ENCODE measurements around the gene BGLAP. TPM values are rescaled to one million over a fixed set of nuclear protein-coding genes. Genes with fewer than 3 reads are reported as not detected.

BGLAP gene
- 1 to 10 TPM in 1 of 6 donors, not detected in 5; 1.1 TPM for polyA plus RNA-seq (ENCODE audit: low read depth in 6 of 6)

DNA sequence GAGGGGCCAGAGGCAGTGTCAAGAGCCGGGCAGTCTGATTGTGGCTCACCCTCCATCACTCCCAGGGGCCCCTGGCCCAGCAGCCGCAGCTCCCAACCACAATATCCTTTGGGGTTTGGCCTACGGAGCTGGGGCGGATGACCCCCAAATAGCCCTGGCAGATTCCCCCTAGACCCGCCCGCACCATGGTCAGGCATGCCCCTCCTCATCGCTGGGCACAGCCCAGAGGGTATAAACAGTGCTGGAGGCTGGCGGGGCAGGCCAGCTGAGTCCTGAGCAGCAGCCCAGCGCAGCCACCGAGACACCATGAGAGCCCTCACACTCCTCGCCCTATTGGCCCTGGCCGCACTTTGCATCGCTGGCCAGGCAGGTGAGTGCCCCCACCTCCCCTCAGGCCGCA, at the start of gene BGLAP:
BGLAP (plus strand) TSS at position 259 of the 400 bp plus-strand sequence; CDS start at position 307, 48 bp downstream.
- ATAC-seq (ENCODE audit: low read depth in 2 of 2) = no peak
- no peak for DNase-seq
- H3K4me3 Mint-ChIP-seq = no peak within 1 kb of the TSS
- H3K9me3 Mint-ChIP-seq = no peaks in the 10 kb centered on the region
- H3K4me1 Mint-ChIP-seq = peaks cover 13 to 20% (median 16%) of the 10 kb centered on the region in 3 donors
- H3K27me3 Mint-ChIP-seq = peaks cover 0 to 23% (median 10%) of the 10 kb centered on the region in 3 donors
- H3K27ac Mint-ChIP-seq = peak within 1 kb of the TSS in 1 of 6 donors; percentile 74
- H3K36me3 Mint-ChIP-seq = peaks cover 4 to 23% of the 10 kb centered on the region in 2 donors

DNA sequence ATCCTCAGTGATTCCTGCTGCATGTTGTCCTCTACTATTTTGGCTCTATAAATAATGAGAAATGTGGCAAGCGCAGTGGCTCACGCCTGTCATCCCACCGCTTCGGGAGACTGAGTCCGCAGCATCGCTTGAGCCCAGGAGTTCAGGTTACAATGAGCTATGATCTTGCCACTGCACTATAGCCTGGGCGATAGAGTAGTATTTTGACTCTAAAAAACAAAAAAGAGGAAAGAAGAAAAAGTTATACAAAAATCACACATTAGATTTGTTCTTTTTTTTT, 48.8 kb upstream of the BGLAP start:
- H3K27me3 Mint-ChIP-seq = no peaks in the 10 kb centered on the region
- peak overlapping the region; percentile 87 to 100 (median 98) for H3K4me3 Mint-ChIP-seq
- H3K4me1 Mint-ChIP-seq = peaks cover 23 to 49% (median 45%) of the 10 kb centered on the region in 3 donors
- ATAC-seq (ENCODE audit: low read depth in 2 of 2) = no peak
- H3K9me3 Mint-ChIP-seq = no peaks in the 10 kb centered on the region
- no peak for DNase-seq
- H3K36me3 Mint-ChIP-seq = peaks cover 0 to 15% of the 10 kb centered on the region in 2 donors
- peak overlapping the region in 5 of 6 donors; percentile 80 to 93 (median 93) for H3K27ac Mint-ChIP-seq

DNA sequence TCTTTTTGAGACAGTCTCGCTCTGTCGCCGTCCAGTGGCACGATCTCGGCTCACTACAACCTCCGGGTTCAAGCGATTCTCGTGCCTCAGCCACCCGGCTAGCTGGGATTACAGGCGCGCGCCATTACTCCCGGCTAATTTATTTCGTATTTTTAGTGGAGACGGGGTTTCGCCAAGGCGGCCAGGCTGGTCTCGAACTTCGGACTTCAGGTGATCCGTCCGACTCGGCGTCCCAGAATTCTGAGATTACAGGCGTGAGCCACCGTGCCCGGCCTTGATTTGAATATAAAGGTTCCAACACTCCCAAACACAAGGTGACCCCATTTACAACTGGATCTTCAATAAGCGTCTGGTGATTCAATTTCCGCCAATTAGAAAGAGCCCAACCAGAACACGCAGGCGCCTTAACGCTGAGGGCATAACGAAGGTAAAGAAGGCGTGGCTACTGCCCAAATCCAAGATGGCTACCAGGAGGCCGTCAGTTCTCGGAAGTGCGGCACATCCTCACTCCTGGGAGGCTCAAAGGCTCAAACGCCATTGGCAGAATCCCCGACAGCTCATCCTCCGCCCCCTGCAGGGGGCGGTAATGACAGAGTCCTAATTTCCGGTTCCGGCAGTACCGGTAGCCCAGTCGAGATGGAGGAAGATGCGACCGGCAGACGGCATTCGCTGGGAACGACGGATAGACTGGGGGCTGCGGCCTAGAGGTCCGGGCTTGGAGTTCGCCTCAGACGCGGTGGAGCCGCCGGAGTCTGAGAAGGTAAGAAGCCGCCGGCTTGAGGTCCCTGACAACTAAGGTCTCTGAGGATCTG, 48.3 kb upstream of the BGLAP start, which contains the start of gene SLC25A44:
SLC25A44 (plus strand) TSS at position 617 of the 812 bp plus-strand sequence. CDS start 5,744 bp downstream, outside the sequence.
- Mint-ChIP-seq H3K27ac (peak within 1 kb of the TSS; percentile 80 to 96 (median 91)), H3K4me1 (peaks cover 23 to 54% (median 51%) of the 10 kb centered on the region in 3 donors), H3K4me3 (peak within 1 kb of the TSS; percentile 87 to 100 (median 98)), H3K9me3 (no peaks in the 10 kb centered on the region), H3K27me3 (no peaks in the 10 kb centered on the region), H3K36me3 (peaks cover 0 to 15% of the 10 kb centered on the region in 2 donors)
- DNase-seq = peak; percentile 98
- peak; percentile 97 to 98 for ATAC-seq (ENCODE audit: low read depth in 2 of 2)

DNA sequence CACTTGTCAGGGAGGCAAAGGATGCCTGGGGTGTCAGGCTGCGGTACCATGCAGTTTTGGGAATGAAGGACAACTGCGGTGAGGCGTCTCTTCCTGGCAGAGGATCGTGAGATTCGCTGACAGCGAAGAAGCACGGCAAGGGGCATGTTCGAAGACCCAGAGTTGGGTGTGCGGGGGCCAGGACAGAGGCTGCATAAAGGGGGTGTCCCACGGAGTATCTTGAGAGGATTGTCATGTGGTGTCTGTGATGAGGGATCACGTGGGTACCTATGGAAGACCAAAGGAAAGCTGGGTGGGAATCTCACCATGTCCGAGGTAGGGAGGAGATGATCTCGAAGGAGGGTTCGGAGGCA, 47.7 kb upstream of the BGLAP start:
- DNase-seq (no peak), ATAC-seq (ENCODE audit: low read depth in 2 of 2) (no peak)
- H3K4me1 Mint-ChIP-seq = peaks cover 24 to 60% (median 57%) of the 10 kb centered on the region in 3 donors
- peak overlapping the region; percentile 87 to 100 (median 98) for H3K4me3 Mint-ChIP-seq
- H3K36me3 Mint-ChIP-seq = peaks cover 4 to 18% of the 10 kb centered on the region in 2 donors
- H3K9me3 Mint-ChIP-seq = no peaks in the 10 kb centered on the region
- no peaks in the 10 kb centered on the region for H3K27me3 Mint-ChIP-seq
- H3K27ac Mint-ChIP-seq = peak overlapping the region; percentile 80 to 96 (median 90)

DNA sequence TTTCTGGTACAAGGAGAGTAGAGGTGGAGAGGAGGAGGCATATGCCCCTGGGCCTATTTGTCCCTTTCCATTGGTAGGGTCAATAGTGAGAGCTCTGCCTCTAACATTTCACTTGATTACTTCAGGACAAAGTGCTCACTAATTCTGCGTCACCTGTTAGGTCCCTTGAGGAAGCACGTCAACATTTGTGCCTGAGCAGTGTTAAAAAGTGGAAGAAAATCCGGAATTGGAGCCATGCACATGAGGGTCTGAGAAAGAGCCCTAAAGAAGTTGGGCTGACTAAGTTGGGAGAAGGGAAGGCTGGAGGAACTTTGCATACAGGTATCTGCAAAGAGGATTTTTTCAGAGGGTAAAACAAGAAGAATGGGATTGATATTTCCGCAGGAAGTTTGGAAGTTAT, 46.1 kb upstream of the BGLAP start:
- Mint-ChIP-seq H3K4me1 (peaks cover 37 to 73% (median 70%) of the 10 kb centered on the region in 3 donors), H3K27ac (peak overlapping the region in 1 of 6 donors; percentile 37), H3K9me3 (no peaks in the 10 kb centered on the region), H3K4me3 (peak overlapping the region; percentile 6 to 98 (median 58)), H3K27me3 (no peaks in the 10 kb centered on the region), H3K36me3 (peaks cover 7 to 29% of the 10 kb centered on the region in 2 donors)
- no peak for DNase-seq
- no peak for ATAC-seq (ENCODE audit: low read depth in 2 of 2)

DNA sequence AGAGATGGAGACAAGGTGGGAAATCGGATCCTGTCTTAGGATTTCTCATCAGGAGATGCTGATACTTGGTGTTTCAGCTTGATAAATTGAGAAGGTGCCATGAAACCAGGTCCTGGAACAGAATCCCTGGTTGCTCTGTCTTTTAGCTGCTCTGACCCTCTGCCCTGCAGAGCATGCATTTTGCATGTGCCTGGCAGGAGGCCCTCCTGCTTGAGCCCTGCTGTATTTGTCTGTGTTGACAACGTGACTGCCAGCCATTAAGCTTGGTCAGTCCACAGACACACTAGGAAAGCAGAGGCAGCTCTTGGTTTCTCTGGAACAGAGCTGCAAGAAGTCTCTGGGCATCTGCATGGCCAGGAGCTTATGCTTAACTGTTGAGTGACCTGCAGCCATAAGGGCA, 45.5 kb upstream of the BGLAP start:
- Mint-ChIP-seq H3K4me3 (peak overlapping the region in 3 of 8 donors; percentile 12 to 97 (median 47)), H3K36me3 (peaks cover 7 to 29% of the 10 kb centered on the region in 2 donors), H3K9me3 (no peaks in the 10 kb centered on the region), H3K27ac (no peak overlapping the region), H3K27me3 (no peaks in the 10 kb centered on the region), H3K4me1 (peaks cover 37 to 73% (median 70%) of the 10 kb centered on the region in 3 donors)
- DNase-seq = no peak
- no peak for ATAC-seq (ENCODE audit: low read depth in 2 of 2)

DNA sequence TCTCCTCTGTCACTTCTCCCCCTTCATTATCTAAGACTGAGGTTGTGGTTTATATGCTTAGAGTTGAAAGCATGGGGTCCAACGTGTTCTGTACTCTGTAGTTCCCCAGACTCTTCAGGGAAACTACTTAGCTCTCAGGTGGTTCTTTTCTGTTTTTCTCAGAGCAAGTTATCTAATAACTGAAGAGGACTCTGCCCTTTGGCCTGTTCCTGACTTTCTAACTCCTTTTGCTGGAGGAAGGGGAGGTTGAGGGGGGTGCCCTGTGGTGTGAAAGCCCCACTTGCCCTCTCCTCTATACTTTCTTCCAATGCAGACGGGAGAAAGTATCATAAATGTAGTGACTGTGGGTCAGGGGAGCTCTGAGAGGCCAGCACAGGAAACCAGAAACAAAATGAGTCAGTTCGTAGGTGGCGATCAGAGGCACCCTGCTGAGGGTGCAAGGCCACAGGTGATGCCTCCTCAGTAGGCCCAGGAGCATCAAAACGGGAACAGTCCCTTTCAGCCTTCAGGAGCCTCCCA, 43.1 kb upstream of the BGLAP start:
- peaks cover 7 to 25% of the 10 kb centered on the region in 2 donors for H3K36me3 Mint-ChIP-seq
- no peak for ATAC-seq (ENCODE audit: low read depth in 2 of 2)
- peak overlapping the region in 1 of 6 donors; percentile 61 for H3K27ac Mint-ChIP-seq
- peaks cover 33 to 58% (median 57%) of the 10 kb centered on the region in 3 donors for H3K4me1 Mint-ChIP-seq
- H3K27me3 Mint-ChIP-seq = no peaks in the 10 kb centered on the region
- H3K4me3 Mint-ChIP-seq = peak overlapping the region in 2 of 8 donors; percentile 15 to 22
- no peaks in the 10 kb centered on the region for H3K9me3 Mint-ChIP-seq
- no peak for DNase-seq

DNA sequence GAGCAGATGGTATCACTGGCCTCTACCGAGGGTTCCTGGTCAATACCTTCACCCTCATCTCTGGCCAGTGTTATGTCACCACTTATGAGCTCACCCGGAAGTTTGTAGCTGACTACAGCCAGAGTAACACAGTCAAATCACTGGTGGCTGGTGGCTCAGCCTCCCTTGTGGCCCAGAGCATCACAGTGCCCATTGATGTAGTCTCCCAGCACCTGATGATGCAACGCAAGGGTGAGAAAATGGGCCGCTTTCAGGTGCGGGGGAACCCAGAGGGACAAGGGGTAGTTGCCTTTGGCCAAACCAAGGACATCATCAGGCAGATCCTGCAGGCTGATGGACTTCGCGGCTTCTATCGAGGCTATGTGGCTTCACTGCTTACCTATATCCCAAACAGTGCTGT, 41.9 kb upstream of the BGLAP start:
- Mint-ChIP-seq H3K36me3 (peaks cover 7 to 21% of the 10 kb centered on the region in 2 donors), H3K4me1 (peaks cover 26 to 50% (median 48%) of the 10 kb centered on the region in 3 donors), H3K27me3 (no peaks in the 10 kb centered on the region), H3K9me3 (no peaks in the 10 kb centered on the region), H3K27ac (peak overlapping the region in 2 of 6 donors; percentile 43 to 75), H3K4me3 (peak overlapping the region in 1 of 8 donors; percentile 52)
- no peak for DNase-seq
- no peak for ATAC-seq (ENCODE audit: low read depth in 2 of 2)

DNA sequence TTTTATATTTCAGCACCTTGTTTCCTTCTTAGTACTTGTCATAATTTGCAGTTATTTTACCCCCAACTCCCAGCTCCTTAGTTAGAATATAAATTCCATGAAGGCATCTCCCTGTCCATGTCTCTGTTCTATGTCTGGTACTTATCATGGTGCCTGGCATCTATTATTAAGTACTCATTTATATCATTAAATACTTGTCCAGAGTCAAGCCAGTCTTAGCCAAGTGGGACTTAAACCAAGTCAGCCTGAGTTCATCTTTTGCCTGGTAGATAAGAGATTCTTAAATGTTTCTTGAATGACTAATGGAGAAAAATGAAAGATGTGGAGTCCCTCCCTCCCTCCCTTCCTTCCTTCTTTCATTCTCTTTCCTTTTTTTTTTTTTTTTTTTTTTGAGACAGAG, 38.7 kb upstream of the BGLAP start:
- Mint-ChIP-seq H3K4me3 (no peak overlapping the region), H3K27ac (peak overlapping the region in 1 of 6 donors; percentile 72), H3K4me1 (peaks cover 20 to 29% (median 24%) of the 10 kb centered on the region in 3 donors), H3K36me3 (peaks cover 12 to 21% of the 10 kb centered on the region in 2 donors), H3K9me3 (no peaks in the 10 kb centered on the region), H3K27me3 (no peaks in the 10 kb centered on the region)
- DNase-seq = no peak
- ATAC-seq (ENCODE audit: low read depth in 2 of 2) = no peak

DNA sequence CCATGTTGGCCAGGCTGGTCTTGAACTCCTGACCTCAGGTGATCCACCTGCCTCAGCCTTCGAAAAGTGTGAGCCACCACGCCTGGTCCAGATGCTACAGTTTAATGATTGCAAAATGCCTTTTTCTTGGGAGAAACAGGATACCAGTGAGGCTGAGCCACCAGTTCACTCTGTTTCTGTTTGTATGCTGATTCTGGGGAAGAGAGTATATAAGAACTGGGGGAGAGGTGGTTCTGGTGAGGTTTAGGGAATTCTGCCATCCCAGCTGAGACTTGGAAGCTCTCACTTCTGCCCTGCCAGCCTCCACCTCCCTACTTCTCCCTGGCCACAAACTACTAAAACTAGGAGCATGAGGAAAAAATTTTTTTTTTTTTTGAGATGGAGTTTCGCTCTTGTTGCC, 37.3 kb upstream of the BGLAP start:
- ATAC-seq (ENCODE audit: low read depth in 2 of 2) (no peak), DNase-seq (no peak)
- Mint-ChIP-seq H3K4me3 (no peak overlapping the region), H3K4me1 (peaks cover 10 to 21% (median 15%) of the 10 kb centered on the region in 3 donors), H3K36me3 (peaks cover 8 to 19% of the 10 kb centered on the region in 2 donors), H3K9me3 (no peaks in the 10 kb centered on the region), H3K27me3 (no peaks in the 10 kb centered on the region), H3K27ac (no peak overlapping the region)

DNA sequence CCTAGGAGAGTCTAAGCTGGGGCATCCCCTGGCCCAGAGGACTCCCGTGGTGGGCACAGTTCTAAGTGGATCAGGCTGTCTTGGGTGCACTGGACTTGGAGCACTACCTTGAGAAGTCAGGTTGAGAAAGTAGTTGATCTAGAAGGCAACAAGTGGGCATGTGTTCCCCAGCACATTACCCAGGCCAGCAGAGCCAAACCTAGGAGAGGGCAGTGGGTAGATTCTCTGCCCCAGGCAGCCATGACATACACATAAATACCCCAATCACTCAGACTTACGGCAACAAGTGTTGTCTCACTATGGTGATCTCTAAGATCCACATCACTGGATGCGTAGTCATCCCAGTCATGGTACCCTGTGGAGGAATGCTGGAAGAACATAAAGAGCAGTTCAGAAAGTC, 30.7 kb upstream of the BGLAP start:
- Mint-ChIP-seq H3K27me3 (no peaks in the 10 kb centered on the region), H3K4me3 (peak overlapping the region in 4 of 8 donors; percentile 51 to 100 (median 72)), H3K9me3 (no peaks in the 10 kb centered on the region), H3K36me3 (peaks cover 3 to 11% of the 10 kb centered on the region in 2 donors), H3K27ac (peak overlapping the region in 3 of 6 donors; percentile 25 to 76 (median 70)), H3K4me1 (peaks cover 15 to 30% (median 17%) of the 10 kb centered on the region in 3 donors)
- no peak for ATAC-seq (ENCODE audit: low read depth in 2 of 2)
- DNase-seq = no peak

DNA sequence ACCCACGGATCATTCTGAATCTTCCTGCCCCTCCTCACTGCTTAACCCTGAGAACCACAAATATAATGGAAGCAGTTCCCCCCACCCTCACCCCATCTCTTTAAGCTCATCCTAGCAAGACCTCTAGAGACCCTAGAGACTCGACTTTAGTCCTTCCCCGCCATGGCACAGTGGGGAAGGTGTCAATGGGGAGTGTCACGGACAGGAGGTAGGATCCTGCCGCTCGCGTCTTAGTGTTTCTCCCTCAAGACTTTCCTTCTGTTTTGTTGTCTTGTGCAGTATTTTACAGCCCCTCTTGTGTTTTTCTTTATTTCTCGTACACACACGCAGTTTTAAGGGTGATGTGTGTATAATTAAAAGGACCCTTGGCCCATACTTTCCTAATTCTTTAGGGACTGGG, 29.9 kb upstream of the BGLAP start:
- ATAC-seq (ENCODE audit: low read depth in 2 of 2) (no peak), DNase-seq (no peak)
- Mint-ChIP-seq H3K36me3 (peaks cover 3 to 11% of the 10 kb centered on the region in 2 donors), H3K27ac (peak overlapping the region in 5 of 6 donors; percentile 24 to 99 (median 98)), H3K4me3 (peak overlapping the region in 7 of 8 donors; percentile 95 to 100 (median 97)), H3K9me3 (no peaks in the 10 kb centered on the region), H3K4me1 (peaks cover 15 to 31% (median 17%) of the 10 kb centered on the region in 3 donors), H3K27me3 (no peaks in the 10 kb centered on the region)

DNA sequence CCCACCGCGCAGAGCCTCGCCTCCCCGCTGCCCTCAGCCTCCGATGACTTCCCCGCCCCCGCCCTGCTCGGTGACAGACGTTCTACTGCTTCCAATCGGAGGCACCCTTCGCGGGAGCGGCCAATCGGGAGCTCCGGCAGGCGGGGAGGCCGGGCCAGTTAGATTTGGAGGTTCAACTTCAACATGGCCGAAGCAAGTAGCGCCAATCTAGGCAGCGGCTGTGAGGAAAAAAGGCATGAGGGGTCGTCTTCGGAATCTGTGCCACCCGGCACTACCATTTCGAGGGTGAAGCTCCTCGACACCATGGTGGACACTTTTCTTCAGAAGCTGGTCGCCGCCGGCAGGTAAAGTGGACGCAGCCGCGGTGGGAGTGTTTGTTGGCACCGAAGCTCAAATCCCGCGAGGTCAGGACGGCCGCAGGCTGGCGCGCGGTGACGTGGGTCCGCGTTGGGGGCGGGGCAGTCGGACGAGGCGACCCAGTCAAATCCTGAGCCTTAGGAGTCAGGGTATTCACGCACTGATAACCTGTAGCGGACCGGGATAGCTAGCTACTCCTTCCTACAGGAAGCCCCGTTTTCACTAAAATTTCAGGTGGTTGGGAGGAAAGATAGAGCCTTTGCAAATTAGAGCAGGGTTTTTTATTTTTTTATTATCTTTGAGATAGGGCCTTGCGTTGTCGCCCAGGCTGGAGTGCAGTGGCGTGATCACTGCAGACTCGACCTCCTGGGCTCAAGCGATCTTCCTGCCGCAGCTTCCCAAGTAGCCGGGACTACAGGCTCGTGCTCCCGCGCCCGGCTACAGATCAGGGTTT, 28.9 kb upstream of the BGLAP start, which contains the start of gene PMF1:
PMF1 (plus strand) TSS at position 175 of the 811 bp plus-strand sequence; CDS start at position 184, 9 bp downstream.
- H3K27me3 Mint-ChIP-seq = no peaks in the 10 kb centered on the region
- peak within 1 kb of the TSS; percentile 95 to 100 (median 96) for H3K4me3 Mint-ChIP-seq
- peaks cover 3 to 8% of the 10 kb centered on the region in 2 donors for H3K36me3 Mint-ChIP-seq
- ATAC-seq (ENCODE audit: low read depth in 2 of 2) (peak; percentile 95), DNase-seq (peak; percentile 96)
- H3K9me3 Mint-ChIP-seq = no peaks in the 10 kb centered on the region
- peaks cover 21 to 39% (median 23%) of the 10 kb centered on the region in 3 donors for H3K4me1 Mint-ChIP-seq
- peak within 1 kb of the TSS; percentile 96 to 99 (median 98) for H3K27ac Mint-ChIP-seq

Data from naive B cell (primary cell).